ENCODE measurements around the gene KRTAP3-1.
"Not testable (repeated sequence)": the region's sequence is repeated elsewhere in the genome, so short reads cannot be mapped to it uniquely, and the experiment has no call there.

KRTAP3-1 gene

GRCh38 chr17:41016578-41017215 lies 7.8 kb upstream of the KRTAP3-1 start:
- no peak for DNase-seq (ENCODE audit: low read depth in 3 of 3, low spot score in 1 of 3)

DNA sequence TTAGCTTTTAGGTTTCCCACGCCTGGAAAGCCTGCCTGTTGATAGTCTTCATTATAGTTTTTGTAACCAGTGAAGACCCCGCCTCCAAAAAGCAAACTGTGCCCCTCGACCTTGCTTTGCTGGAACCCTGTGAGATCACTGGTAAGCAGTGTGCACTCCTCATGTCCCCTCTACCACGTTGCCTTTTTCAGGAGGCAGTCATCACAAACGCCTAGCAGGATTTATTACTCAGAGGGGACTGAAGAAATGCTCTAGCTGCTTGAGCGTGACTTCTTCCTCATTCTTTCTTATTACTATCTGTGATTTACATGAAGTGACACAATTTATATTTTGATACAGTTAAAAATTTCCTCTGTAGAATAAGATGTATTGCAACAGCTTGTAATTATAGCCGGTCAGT lies 6.5 kb upstream of the KRTAP3-1 start:
- DNase-seq (ENCODE audit: low read depth in 3 of 3, low spot score in 1 of 3) = no peak

DNA sequence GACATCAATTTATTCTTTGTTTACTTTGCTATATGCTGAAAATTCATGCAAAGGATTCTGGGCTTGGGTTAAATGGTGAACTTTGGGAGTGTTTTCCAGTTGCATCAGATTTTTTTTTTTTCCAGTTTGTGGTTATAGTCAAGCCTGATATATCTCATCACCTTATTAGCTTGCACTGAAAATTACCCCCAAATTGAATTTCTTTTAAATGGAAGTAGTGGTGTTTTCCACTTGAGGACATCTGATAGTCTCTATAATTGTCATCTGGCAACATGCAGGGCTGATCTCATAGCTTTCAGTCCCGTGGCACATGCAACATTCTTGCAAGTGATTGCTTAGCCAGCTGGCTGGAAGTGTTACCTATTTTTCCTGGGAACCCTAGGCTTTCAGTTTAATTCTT lies 4.7 kb upstream of the KRTAP3-1 start:
- no peak for DNase-seq (ENCODE audit: low read depth in 3 of 3, low spot score in 1 of 3)

DNA sequence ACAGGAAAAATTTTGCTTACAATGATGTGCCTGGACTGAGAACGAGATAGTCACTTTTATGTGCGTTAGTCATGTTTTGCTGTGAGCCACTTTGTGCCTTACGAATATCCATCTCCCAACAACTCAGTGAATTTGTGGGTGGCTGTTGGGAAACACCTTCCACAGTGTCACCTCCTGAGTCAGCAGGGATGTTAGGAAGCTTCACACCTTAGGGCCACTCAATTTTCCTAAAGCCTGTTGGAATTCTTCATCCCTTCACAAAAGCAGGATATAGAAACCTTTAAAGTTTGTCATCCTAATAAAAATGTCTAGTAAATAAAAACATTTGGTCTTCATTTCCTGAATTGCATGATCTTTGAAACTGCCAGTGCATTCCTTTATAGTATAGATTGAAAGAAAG lies 4.3 kb upstream of the KRTAP3-1 start:
- no peak for DNase-seq (ENCODE audit: low read depth in 3 of 3, low spot score in 1 of 3)

DNA sequence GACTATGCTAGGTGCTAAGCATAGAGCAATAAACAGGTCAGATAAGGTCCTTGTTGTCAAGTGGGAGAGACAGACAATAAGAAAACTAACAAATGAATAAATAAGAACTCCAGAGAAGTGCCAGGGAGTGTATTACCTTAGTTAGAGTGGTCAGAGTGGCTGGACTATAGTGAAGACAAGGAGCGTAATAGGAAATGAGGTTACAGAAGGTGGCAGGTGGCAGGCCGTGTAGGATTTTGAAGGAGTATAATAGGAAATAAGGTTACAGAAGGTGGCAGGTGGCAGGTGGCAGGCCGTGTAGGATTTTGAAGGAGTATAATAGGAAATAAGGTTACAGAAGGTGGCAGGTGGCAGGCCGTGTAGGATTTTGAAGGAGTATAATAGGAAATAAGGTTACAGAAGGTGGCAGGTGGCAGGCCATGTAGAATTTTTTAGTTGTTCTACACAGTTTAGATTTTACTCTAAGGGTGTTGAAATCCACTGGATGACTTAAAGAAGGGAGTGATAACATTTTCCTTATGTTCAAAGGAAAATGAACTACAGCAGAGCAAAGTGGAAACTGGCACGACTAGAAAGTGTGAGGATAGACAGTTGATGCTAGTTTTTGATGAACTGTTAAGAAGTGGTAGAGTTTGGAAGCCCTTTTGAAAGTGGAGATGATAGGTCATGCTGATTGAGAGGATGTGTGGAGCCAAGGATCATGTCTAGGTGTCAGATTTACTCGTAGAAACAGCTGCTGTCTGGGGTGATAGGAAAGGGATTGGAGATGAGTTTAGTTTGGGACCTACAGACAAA lies 3.6 kb upstream of the KRTAP3-1 start:
- no peak for DNase-seq (ENCODE audit: low read depth in 3 of 3, low spot score in 1 of 3)

GRCh38 chr17:41010441-41010840 lies 1.5 kb upstream of the KRTAP3-1 start:
- no peak for DNase-seq (ENCODE audit: low read depth in 3 of 3, low spot score in 1 of 3)

GRCh38 chr17:41009936-41010335 lies 1.0 kb upstream of the KRTAP3-1 start:
- DNase-seq (ENCODE audit: low read depth in 3 of 3, low spot score in 1 of 3) = no peak

- no peak for DNase-seq (ENCODE audit: low read depth in 3 of 3, low spot score in 1 of 3)
Measured at GRCh38 chr17:41009301-41009760, 403 bp upstream of the KRTAP3-1 start.

GRCh38 chr17:41004397-41004796 lies 4.5 kb downstream of the KRTAP3-1 start:
- no peak for DNase-seq (ENCODE audit: low read depth in 3 of 3, low spot score in 1 of 3)

DNA sequence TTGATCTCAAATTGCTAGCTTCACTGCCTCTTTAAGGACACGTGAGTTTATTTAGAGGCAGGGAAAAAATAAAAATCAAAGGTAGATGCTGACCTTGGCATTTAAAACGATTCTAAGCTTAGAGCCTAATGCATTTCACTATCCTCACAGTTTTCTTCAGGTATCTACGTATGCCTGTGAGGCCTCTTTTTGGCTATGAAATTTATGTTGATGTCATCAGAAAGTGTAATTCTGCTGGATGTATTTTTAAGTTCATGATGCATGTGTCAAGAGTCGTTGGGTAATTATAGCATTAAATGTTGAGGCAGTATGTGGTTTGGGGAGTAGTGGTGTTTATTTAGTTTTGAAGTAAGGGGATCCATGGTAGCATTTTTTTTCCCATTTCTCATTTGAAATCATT lies 5.0 kb downstream of the KRTAP3-1 start:
- DNase-seq (ENCODE audit: low read depth in 3 of 3, low spot score in 1 of 3) = no peak

- no peak for DNase-seq (ENCODE audit: low read depth in 3 of 3, low spot score in 1 of 3)
Measured at GRCh38 chr17:41002814-41003213, 6.1 kb downstream of the KRTAP3-1 start.

DNA sequence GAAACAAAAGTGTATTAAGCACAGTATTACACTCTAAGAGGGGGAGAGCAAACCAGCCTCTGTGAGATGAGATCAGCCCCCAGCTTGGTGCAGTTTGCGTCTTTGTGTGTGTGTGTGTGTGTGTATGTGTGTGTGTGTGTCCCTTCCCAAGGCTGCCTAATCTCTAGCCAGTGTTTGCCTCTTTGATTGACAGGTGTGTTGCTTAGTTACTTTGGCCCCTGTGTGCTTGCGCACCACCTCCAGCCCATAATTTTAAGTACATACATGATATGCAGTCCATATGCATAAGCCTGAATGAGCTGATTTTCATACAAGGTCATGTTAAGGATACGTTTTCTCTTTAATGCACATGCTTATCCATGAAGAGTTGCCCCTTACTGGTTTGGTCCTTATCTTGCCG lies 7.1 kb downstream of the KRTAP3-1 start:
- DNase-seq (ENCODE audit: low read depth in 3 of 3, low spot score in 1 of 3) = no peak

- DNase-seq (ENCODE audit: low read depth in 3 of 3, low spot score in 1 of 3) = not testable (repeated sequence)
Measured at GRCh38 chr17:40999563-40999962, 9.4 kb downstream of the KRTAP3-1 start, which contains the start of gene KRTAP3-2. KRTAP3-2 (minus strand) TSS chr17:40999906; CDS start chr17:40999853, 53 bp downstream.

DNA sequence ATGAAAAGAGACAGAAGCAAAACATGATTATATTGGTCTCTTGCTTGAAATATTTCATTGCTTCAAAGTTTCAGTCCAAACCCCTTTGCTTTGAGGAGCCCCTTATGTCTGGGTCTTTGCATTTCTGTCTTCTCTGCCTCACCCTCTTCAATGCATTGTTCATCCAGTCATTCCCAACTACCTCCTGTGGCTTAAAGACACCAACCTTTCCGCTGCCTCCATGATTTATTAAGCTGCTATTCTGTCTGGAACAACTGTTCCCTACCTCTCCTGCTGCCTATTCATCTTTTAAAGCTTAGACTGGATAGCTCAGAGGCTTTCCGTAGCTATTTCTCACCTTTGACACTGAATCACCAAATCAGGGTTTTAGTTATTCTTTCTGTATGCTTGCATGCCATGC lies 11.6 kb downstream of the KRTAP3-1 start:
- DNase-seq (ENCODE audit: low read depth in 3 of 3, low spot score in 1 of 3) = no peak

DNA sequence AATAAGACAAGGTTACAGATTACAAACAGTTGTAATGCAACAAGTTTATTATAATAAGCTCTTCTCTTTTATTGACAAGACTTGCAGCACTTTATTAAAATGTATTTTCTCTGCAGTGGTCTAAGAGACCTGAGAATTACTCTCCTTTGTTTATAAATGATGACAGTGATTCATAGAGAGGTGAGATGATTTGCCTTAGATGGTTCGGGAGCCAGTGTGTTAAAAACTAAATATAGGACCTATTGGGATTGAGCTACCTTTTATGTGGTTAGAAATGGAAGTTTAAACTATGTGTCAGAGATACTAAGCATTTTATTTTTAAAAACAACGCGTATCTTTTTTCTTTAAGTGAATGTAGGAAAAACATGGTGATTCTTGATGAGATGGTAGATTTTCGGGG lies 12.1 kb downstream of the KRTAP3-1 start:
- no peak for DNase-seq (ENCODE audit: low read depth in 3 of 3, low spot score in 1 of 3)

DNA sequence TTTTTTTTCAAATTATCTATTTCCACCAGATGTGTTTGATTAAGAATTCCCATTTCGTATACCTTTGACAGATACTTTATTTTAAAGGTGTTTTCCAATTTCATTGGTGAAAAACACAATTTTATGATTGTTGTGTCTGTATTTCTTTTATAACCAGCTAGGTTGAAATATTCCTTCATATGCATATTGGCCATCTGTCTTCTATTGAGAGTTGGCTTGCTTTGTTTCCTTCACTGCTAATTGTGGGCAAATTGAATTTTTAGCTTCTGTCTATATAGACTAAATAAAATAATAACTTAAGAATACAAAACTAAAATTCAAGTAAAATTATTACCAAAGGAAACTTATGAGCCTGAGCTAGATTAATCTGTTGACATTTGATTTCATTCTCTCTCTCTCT lies 13.8 kb downstream of the KRTAP3-1 start:
- no peak for DNase-seq (ENCODE audit: low read depth in 3 of 3, low spot score in 1 of 3)

DNA sequence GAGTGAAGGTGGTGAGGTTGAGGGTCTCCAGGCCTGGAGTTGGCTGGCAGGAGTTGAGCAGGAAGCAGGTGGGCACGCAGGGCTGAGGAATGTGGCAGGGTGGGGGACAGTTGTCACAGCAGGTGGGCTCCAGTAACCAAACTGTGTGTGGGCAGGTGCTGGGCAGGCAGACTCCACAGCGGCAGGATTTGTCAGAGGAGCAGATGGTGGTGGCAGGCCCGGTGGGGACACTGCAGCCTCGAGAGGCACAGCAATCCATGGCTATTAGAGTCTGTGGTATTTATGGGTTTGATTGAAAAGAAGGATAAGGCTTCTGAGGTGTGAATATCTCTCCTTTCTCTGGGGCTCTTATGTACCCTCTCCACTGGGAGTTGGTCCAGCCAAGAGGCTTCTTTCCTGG lies 15.1 kb downstream of the KRTAP3-1 start, which contains the start of gene KRTAP3-3:
TSS of gene KRTAP3-3 (minus strand) at position 326 of the 400 bp plus-strand sequence. CDS start at position 259, 67 bp downstream.
- DNase-seq (ENCODE audit: low read depth in 3 of 3, low spot score in 1 of 3) = no peak

DNA sequence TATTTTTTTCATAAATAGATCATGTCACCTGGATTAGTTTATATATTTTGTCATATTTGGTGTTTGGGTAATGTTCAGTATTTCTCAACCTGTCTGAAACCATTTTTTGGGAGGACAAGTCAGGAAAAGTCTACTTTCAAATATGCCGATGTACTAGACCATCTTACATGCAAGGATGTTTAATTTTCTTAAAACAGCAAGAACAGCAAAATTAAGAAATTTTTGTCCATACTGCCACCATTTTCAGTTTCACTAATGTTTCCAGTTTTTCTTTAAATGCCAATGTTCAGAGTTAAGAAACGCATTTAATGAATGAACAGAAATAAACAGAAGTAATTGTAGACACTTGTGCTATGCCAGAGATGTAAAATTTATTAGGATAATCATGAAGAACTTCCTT lies 15.8 kb downstream of the KRTAP3-1 start:
- DNase-seq (ENCODE audit: low read depth in 3 of 3, low spot score in 1 of 3) = no peak

GRCh38 chr17:40992666-40993065 lies 16.3 kb downstream of the KRTAP3-1 start:
- DNase-seq (ENCODE audit: low read depth in 3 of 3, low spot score in 1 of 3) = no peak

DNA sequence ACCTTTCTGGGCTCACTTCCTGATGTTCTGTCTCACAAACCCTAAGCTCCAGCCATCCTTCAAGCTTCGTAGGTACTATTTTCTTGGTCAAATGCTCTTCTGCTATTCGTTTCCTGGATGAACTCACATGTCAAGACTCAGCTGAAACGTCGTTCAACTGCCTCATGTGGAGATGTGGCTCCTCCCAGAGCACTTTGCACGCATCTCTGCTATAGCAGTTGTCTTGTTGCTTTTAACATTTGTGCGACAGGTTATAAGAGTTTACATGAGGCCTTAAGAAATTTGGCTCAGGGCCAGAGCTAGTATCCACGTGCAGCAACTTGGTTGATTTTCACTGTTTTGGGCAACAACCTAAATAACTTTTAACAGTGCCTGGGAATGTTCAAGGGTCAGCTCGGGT lies 22.0 kb downstream of the KRTAP3-1 start:
- no peak for DNase-seq (ENCODE audit: low read depth in 3 of 3, low spot score in 1 of 3)

GRCh38 chr17:40984226-40984625 lies 24.7 kb downstream of the KRTAP3-1 start, which contains the start of gene KRT40:
KRT40 (minus strand) TSS chr17:40984326; CDS start chr17:40984273, 53 bp downstream.
- no peak for DNase-seq (ENCODE audit: low read depth in 3 of 3, low spot score in 1 of 3)

DNA sequence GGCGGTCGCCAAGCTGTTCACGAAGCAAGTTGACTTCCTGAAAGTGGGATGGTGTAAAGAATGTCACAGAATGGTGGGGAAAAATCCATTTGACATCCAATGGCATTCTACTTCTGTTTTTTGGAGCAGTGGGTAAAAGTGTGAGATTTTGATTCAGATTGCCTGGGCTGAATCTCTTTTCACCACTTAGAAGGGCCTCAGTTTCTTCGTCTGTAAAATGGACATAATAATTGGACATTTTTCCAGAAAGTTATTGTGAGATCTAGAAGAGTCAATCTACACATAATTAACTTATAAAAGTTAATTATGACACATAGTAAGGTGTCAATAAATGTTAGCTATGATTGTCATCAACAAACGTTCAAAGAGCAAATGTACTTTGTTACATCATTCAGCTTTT lies 27.8 kb downstream of the KRTAP3-1 start:
- DNase-seq (ENCODE audit: low read depth in 3 of 3, low spot score in 1 of 3) = no peak

Data from stimulated activated CD4-positive, alpha-beta T cell treated with anti-CD3 and anti-CD28 coated beads, TNF-alpha, amount 100 ng/mL, for 1 hour (primary cell).